Activated T-cell treated with anti-CD3 and anti-CD28 coated beads for 4 hours (primary cell): ENCODE data around the gene RNASEH2C.
"Not testable (repeated sequence)": the region's sequence is repeated elsewhere in the genome, so short reads cannot be mapped to it uniquely, and the experiment has no call there.

Source experiments
- DNase-seq: peaks from one replicate; pipeline ENCODE4 v3.0.0-alpha.2; 2020

RNASEH2C gene

DNA sequence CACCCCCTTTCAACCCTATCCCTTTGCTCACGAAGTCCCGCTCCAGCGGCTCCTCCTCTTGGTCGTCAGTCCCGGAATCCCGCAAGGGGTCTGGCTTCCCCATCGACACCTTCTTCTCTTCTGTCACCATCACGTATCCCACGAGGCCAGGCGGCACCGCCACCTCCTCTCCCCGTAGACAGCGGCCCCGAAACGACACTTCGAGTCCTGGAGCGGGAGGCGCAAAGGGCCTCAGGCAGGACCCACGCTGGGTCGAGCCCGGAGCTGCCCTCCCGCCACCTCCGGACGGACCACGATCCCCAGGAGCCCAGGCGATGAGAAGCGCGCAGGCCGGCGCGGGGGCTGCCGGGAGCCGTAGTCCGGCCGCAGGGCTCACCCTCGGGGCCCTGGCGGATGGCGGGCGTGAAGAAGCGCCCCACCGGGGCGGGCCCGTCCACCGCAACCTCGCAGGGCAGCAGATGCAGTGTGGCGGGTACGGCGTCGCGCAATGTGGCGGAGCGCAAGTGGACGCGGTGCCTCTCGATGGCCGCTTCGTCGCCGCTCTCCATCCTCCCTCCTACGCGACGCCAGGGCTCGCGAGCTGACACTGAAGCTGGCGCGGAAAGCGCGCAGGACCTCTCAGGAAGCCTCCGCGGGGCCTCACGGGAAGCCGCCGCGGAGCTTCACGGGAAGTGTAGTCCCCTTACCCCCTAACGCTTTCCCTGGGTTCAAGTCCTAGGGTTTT is at the start of gene RNASEH2C:
Gene RNASEH2C, minus strand, starts transcription at position 588 of the 724 bp plus-strand sequence. Its CDS starts 40 bp downstream, at position 548.
- peak; percentile 59 for DNase-seq

DNA sequence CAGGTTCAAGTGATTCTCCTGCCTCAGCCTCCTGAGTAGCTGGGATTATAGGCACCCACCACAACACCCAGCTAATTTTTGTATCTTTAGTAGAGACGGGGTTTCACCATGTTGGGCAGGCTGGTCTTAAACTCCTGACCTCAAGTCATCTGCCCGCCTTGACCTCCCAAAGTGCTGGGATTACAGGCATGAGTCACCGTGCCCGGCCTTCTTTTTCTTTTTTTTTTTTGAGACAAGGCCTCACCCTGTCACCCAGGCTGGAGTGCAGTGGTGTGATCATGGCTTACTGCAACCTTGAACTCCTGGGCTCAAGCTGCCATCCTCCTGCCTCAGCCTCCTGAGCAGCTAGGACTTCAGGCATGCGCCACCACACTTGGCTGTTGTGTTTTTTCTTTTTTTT is 47.2 kb upstream of the RNASEH2C start:
- DNase-seq, result not testable (repeated sequence)

DNA sequence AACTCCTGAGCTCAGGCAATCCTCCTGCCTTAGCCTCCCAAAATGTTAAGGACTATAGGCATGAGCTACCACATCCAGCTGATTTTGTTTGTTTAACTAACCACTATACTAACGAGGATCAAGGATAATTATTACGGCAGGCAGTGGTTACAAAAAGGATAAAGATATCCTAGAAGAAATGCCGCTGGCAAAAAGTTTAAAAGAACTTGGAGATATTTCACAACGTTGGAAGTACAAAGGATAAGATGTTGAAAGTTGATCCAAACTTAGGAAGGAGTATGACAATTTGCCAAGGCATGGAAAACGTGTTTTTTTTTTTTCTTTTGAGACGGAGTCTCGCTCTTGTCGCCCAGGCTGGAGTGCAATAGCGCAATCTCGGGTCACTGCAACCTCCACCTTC is 46.8 kb upstream of the RNASEH2C start:
- no peak for DNase-seq

DNA sequence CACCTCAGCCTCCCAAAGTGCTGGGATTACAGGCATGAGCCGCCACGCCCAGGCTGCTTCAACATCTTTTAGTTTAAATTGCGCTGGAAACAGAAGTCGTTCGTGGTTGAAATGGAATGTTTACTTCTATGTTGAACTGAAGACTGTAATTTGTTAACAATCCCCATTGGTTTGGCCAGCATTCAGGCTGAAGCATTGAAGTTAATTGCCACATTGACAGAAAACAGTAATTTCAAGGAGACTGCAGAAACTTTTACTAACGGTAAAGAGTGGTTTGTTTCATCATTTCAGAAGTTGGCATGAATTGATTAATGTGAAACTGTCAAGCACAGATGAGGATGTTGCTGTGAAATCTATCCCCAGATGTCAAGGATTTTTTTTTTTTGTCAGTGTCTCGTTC is 45.9 kb upstream of the RNASEH2C start:
- no peak for DNase-seq

DNA sequence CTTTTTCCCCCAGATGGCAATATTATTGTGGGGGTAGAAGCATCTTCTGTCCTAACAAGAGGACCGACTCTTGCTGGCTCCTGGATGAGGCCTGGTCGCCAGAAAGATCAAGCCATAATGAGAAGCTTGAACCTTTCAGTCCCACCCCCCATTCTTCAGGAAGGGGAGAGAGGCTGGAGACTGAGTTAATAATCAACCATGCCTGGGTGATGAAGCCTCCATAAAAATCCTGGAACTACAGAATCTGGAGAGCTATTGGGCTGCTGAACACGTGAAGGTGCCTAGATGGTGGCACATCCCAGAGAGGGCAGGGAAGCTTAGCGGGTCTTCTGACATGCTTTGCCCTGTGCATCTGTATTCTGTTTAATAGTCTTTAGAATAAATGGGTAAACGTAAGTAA is 43.8 kb upstream of the RNASEH2C start:
- DNase-seq, result no peak

DNA sequence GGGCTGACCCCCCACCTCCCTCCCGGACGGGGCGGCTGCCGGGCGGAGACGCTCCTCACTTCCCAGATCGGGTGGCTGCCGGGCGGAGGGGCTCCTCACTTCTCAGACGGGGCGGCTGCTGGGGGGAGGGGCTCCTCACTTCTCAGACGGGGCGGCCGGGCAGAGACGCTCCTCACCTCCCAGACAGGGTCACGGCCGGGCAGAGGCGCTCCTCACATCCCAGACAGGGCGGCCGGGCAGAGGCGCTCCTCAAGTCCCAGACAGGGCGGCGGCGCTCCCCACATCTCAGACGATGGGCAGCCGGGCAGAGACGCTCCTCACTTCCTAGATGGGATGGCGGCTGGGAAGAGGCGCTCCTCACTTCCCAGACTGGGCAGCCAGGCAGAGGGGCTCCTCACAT is 42.2 kb upstream of the RNASEH2C start:
- DNase-seq, result not testable (repeated sequence)

DNA sequence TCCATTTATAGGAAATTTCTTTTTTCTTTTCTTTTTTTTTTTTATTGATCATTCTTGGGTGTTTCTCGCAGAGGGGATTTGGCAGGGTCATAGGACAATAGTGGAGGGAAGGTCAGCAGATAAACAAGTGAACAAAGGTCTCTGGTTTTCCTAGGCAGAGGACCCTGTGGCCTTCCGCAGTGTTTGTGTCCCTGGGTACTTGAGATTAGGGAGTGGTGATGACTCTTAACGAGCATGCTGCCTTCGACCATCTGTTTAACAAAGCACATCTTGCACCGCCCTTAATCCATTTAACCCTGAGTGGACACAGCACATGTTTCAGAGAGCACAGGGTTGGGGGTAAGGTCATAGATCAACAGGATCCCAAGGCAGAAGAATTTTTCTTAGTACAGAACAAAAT is 41.6 kb upstream of the RNASEH2C start:
- not testable (repeated sequence) for DNase-seq

DNA sequence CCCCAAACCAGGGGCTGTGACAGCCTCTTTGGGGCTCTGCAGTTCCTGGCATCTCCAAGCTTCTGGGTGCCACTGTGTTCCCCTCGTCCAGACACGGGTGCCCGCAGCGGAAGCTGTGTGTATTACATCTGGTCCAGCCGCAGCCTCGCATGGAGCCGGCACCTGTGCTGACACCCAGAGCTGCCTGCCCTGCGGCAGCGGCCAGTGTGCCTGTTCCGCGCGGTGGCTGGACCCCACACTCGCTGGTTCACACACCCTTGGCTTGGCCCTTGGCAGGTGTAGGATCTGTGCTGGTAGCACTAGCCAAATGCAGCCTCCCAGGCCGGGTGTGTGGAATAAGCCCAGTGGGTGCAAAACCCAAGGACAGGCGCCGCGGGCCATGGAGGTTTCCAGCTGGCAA is 24.5 kb upstream of the RNASEH2C start:
- no peak for DNase-seq

DNA sequence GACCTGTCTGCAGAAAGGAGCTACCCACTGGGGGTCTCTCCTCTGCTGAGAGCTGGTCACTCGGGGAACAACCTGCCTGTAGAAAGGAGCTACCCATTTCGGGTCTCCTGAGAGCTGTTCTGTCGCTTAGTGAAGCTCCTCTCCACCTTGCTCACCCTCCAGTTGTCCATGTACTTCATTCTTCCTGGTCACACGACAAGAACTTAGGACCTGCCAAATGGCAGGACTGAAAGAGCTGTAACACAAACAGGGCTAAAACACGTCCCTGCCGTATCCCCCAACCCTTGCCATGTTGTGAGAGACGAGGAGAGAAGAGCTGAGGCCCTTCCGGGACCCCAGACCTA is 24.1 kb upstream of the RNASEH2C start:
- no peak for DNase-seq

DNA sequence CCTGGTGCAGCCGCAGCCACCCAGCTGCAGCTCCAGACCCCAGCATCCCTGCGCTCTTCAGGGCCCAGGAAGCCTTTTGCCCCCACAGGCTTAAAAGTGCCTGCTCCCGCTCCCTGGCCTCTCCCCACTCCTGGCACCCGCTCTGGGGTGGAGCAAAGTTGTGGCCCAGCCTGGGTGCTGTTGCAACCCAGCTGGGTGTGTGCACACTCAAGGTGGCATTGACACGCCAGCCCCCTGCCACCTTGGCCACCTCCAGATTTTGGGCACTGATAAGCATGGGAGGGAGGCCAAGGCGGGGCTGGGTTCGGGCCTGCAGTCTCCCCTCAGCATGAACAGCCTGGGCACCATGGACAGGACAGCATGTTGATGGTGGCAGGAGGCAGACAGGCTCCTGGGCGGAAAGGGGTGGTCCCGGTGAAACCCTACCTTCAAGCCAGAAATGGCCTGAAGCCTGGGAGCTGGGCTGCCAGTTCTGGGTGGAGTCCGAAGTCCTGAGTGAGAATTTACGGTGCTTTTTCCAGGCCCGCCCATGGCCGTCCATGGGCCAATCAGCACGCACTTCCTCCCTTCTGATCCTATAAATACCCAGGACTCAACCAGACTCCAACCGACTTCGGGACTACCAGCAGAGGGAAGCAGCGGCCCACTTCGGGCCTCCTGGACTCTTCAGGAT is 23.6 kb upstream of the RNASEH2C start:
- no peak for DNase-seq

DNA sequence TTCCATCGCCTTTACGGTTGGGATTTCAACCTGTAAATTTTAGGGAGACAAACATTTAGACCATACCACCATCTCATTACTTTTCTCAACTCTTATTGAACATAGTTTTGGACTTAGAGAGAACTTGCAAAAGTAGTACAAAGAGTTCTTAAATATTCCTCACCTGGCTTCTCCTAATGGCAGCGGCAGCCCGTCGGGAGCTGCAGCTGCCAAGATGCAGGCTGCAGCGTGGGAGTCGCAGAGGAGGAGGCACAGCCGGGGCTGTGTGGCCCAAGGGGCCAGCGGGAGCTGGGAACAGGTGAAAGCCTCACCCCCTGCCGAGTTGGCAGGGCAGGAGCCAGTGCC is 23.1 kb upstream of the RNASEH2C start:
- DNase-seq, result no peak

DNA sequence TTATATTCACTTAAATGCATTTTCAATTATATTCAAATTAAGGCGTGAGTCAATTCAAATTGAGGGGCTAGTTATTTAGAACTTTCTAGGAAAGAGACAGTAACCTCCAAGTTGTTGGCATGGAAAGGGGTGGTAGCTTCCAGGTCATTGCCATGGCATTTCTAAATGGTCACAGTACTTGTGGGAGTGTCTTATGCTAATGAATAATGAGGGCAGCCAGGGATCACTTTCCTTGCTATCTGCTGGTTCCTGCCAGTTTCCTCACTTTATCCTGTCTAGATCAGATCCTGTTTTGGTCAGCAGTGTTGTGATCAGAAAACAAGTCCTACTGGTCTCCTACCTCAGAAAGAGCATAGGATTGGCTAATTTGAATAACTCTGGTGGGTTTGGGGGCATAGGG is 21.8 kb upstream of the RNASEH2C start:
- DNase-seq, result no peak

DNA sequence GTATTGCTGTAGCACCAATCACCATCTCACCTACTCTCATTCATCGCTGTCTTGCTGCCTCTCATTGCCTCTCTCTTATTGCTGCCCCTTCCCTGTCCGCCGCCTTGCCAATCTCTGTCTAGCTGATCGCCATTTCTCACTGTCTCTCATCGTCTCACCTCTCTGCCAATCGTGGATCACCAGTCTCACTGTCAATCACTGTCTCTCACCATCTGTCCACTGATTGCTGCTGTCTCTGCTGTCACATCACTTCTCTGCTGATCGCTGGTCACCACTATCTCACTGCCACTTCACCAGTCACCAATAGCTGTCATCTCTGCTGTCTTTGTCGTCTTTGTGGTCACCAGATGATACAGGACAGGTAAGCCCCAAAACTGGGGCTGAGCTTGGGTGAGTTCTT is 20.6 kb upstream of the RNASEH2C start:
- no peak for DNase-seq

DNA sequence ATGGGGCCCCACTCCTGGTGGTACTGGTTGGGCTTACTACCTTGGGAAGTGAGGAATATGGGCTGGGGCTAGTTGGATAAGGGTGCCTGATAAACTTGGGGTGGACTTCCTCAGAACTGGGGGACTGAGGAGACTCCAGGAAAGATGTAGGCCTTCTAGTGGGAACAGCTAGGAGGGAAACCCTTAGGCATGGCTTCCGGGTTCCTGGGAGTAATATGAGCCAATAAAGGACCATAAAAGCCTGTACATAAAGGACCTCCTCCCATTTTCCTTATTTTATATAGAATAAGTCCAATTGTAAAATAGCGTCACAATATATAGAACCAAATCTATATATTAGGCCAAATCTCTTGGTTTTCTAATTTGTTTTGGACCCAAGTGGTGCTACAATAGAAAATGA is 18.4 kb upstream of the RNASEH2C start:
- no peak for DNase-seq

DNA sequence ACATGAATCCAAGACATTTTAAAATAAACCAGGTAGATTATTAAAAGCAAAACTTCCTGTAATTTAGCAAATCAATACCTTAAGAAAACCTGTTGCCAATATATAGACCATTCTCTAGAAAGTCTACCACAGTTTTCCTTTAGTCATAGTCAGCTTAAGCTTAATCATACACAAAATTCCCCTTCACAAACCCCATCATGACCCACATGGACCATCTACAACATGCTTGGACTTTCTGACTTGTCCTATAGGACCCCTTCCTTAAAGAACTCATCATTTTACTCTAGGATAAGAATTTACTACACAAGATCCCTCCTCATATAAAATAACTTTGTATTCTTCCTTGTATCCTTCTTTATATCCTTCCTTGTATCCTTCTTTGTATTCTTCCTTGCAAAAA is 16.2 kb upstream of the RNASEH2C start:
- no peak for DNase-seq

DNA sequence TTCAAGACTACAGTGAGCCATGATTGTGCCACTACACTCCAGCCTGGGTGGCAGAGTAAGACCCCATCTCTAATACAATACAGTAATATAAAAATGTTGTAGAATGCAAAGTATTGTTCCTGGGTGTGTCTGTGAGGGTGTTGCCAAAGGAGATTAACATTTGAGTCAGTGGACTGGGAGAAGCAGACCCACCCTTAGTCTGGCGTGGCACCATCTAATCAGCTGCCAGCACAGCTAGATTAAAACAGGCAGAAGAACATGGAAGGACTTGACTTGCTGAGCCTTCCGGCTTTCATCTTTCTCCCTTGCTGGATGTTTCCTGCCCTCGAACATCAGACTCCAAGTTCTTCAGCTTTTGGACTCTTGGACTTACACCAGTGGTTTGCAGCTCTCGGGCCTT is 14.5 kb upstream of the RNASEH2C start:
- DNase-seq, result not testable (repeated sequence)

DNA sequence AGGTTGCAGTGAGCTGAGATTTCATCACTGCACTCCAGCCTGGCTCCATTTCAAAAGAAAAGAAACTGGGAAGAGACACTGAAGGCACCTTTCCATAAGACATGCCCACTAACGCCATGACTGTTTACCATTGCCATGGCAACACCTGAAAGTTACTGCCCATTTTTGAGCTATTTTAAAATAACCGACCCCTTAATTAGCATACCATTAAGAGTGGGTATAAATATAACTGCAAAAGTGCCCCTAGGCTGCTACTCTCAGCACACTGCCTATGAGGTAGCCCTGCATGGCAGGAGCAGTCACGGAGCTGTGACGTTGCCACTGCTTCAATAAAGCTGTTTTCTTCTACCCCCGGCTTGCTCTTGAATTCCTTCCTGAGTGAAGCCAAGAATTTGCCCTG is 9.9 kb upstream of the RNASEH2C start:
- DNase-seq, result no peak

DNA sequence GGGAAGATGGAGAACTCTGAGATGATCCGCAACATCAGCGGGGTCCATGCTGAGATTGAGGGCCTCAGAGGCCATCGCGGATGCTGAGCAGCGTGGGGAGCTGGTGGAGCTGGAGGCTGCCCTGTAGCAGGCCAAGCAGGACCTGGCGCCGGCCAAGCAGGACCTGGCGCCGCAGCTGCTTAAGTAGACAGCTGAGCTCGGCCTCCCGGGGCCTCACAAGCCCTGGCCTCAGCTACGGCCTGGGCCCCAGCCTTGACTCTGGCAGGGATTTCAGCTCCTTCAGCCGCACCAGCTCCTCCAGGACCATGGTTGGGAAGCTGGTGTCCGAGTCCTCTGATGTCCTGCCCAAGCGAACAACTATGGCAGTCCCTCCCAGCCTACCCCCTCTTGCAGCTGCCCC is 7.3 kb upstream of the RNASEH2C start:
- DNase-seq, result no peak

DNA sequence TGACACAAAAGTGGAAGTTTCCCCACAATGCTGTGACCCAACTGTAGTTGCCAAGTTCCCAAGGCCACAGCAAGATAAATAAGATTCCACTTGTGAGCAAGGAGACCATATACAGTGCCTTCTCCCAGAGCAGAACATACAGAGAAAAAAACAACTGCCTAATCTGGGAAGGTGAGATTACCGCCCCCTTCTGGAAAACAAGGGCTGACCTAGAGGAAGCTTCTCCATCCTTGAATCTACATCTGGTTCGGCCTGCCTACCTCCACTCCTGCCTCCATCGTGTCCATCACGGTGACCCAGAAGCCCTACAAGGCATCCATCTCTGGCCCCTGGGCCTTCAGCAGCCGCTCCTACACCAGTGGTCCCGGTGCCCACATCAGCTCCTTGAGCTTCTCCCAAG is 6.1 kb upstream of the RNASEH2C start:
- no peak for DNase-seq

DNA sequence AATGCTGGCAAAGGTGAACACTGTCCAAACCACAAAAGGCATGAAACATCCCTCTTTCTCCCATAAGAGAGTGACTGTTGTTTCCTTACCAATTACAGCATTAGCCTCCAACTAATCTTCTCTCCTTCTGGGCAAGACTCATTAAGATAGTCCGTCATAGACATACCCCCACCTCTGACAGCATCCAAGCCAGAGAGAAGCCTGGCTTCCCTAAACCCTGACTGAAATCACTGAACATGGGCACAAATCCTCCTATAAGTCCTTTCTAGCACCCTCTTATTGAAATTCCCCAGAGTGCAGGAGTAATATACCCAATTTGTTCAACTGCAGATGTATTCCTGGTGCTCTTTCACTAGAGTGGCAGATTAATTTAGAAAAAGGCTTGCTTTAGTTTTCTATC is 1.7 kb upstream of the RNASEH2C start:
- DNase-seq, result no peak

DNA sequence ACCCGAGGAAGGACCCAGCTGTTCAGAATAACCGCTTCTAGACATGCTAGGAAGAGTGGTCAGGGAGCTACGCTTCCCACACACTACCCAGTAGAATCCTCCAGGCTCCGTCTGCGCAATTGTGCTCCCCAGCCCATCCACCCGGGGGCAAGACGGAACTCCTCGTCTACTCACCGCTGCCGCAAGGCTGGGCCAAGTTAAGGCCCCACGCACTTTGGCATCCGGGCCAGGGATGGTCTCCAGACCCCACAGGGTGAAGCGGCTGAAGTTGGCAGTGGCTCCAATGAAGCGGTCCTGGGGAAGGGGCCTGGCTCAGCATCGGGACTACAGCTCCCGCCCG is 757 bp downstream of the RNASEH2C start:
- no peak for DNase-seq

DNA sequence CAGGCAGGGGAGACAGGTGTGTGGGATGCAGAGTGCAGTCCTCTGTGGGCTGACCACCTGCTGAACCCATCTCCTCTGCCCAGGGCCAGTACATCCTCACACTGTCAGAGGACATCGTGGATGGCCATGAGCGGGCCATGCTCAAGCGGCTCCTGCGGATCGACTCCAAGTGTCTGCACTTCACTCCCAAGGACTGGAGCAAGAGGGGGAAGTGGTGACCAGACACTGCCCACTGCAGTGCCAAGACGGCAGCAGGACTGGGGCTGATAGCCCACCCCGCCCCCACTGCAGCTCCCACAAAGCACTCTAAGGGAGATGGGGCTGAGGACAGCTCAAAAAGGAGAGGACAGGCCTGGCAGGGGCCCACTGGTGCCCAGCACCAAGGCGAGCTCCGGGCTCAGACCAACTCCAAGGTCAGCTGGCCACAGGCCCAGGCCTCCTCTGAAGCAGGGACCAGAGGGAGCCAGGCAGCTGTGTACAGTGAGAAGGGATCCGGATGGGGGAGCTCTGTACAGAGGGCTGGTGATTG is 1.6 kb downstream of the RNASEH2C start:
- no peak for DNase-seq

DNA sequence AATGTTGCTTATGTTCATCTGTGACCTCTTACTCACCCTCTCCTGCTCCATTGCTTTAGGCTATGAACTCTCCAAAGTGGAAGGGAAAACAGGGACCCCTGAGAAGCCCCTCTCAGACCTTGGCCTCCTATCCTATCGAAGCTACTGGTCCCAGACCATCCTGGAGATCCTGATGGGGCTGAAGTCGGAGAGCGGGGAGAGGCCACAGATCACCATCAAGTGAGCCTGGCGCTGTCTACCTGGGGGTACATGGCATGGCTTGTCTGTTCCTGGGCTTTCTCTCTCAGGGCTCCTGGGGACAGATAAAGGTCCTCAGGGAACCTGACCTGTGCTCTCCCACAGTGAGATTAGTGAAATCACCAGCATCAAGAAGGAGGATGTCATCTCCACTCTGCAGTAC is 2.1 kb downstream of the RNASEH2C start:
- DNase-seq, result no peak

DNA sequence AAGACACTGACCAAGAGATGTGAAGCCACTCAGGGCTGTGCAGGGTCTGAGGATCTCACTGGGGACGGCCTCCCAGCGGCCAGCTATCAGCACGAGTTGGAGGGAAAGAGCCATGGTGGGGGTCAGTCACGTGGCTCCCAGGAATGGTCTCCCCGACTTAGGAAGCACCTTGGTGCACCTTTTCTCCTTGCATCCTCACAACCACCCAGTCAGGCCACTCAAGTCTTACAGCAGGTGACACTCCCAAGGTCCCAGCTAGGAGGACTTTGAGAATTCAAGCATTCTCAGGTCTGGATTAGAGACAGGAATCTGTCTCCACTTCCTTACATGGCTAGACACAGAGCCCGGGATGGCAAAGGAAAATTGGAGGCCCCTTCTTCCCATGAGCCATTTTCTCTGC is 2.7 kb downstream of the RNASEH2C start:
- no peak for DNase-seq
